Prostate gland (tissue), 2 donors: Measurements from ENCODE around the gene CFAP20DC.

Experiments
- POLR2A ChIP-seq: fragments of 450-650 bp; IDR thresholded peaks from one replicate; pipeline ENCODE4 v1.6.1; 2016; ENCODE audit warnings: antibody characterized with exemption, mild to moderate bottlenecking
- TF ChIP-seq, protein P1 (sequence below), 4 experiments: fragments of 200-600 bp in 2 of 4; fragments of 450-650 bp in 2 of 4; sonication (generic) in 2 of 4; IDR thresholded peaks; 1 replicate in 3 of 4; 2 replicates in 1 of 4; pipeline ENCODE4 v1.5.1; 2016 to 2019; ENCODE audit warnings: antibody characterized with exemption in 4 of 4, mild to moderate bottlenecking in 2 of 4, moderate library complexity in 2 of 4

DNA sequence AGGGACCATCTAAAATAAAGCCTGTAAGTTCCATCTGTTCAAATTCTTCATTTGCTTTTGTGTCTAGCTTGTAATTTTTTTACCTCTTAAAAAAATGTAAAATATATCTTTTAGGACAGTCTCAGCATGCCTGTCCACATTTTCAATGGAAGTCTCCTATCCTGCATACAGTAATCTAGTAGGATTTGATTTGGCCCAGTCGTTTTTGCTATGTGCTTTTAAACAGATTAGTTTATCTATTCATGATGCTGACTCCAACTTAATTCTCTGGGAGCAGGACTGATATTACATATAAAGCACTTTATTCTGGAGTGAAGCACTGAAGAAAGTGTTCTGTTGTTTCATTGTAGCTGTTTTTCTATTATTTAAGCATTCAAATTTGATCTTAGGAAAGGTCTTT is 38.9 kb upstream of the CFAP20DC start:
- TF ChIP-seq, protein P1, sequence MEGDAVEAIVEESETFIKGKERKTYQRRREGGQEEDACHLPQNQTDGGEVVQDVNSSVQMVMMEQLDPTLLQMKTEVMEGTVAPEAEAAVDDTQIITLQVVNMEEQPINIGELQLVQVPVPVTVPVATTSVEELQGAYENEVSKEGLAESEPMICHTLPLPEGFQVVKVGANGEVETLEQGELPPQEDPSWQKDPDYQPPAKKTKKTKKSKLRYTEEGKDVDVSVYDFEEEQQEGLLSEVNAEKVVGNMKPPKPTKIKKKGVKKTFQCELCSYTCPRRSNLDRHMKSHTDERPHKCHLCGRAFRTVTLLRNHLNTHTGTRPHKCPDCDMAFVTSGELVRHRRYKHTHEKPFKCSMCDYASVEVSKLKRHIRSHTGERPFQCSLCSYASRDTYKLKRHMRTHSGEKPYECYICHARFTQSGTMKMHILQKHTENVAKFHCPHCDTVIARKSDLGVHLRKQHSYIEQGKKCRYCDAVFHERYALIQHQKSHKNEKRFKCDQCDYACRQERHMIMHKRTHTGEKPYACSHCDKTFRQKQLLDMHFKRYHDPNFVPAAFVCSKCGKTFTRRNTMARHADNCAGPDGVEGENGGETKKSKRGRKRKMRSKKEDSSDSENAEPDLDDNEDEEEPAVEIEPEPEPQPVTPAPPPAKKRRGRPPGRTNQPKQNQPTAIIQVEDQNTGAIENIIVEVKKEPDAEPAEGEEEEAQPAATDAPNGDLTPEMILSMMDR (IDR thresholded peaks at IDR 0.05), result no peak
- no peak for TF ChIP-seq POLR2A
